GM12878 (cell line): Measurements from ENCODE around the gene MCM6. TPM values are rescaled to one million over a fixed set of nuclear protein-coding genes. Genes with fewer than 3 reads are reported as not detected.
"Not testable (repeated sequence)": the region's sequence is repeated elsewhere in the genome, so short reads cannot be mapped to it uniquely, and the experiment has no call there.

Experiments used
- ATAC-seq: fragments of 200-7000 bp; cut with Tn5 transposase; 3 replicates; pipeline ENCODE4 v1.9.1; 2020; ENCODE audit warnings: mild to moderate bottlenecking, moderate library complexity
- BruUV-seq: library from RNA; stranded (reverse); fragments of 400-500 nt; replicated peaks from 2 replicates; lab custom pipeline; 2021; lab: Mats Ljungman, UMichigan
- CTCF ChIA-PET: fragments of 300-600 bp; sonication (Branson Sonifier 250); formaldehyde crosslinking; extraction: SDS; loops from one replicate; lab custom pipeline; 2021; ENCODE audit warnings: inconsistent platforms; lab: Yijun Ruan, JAX
- POLR2A ChIA-PET: fragments of 350-600 bp; formaldehyde crosslinking; extraction: SDS; loops from one replicate; lab custom pipeline; 2021; ENCODE audit warnings: inconsistent platforms; lab: Charles Lee
- RAD21 ChIA-PET: fragments of 300-600 bp; sonication (Branson Sonifier 250); formaldehyde crosslinking; loops from one replicate; lab custom pipeline; 2023; ENCODE audit warnings: antibody characterized with exemption; ENCODE audit not compliant: unreplicated experiment; lab: Charles Lee
- SMC1A ChIA-PET: fragments of 300-600 bp; sonication (Branson Sonifier 250); formaldehyde crosslinking; loops from one replicate; lab custom pipeline; 2023; ENCODE audit not compliant: unreplicated experiment, uncharacterized antibody; lab: Charles Lee
- DNase-seq: peaks from one replicate; pipeline ENCODE4 v3.0.0-alpha.2; 2011; ENCODE audit warnings: low read depth, low spot score
- FAIRE-seq: peaks from 3 replicates; lab custom pipeline; 2011; peaks lifted over from hg19 to GRCh38; lab: Jason Lieb, UNC
- H2AFZ ChIP-seq: 2 replicates; pipeline ENCODE4 v1.6.0; 2011; ENCODE audit warnings: low read depth, low read length, control low read depth; ENCODE audit not compliant: control insufficient read depth
- H3K27ac ChIP-seq: 2 replicates; pipeline ENCODE4 v1.5.1; 2011; ENCODE audit warnings: control low read depth; ENCODE audit not compliant: control insufficient read depth, insufficient read depth
- H3K27me3 ChIP-seq, 2 experiments: replicated peaks in 1 of 2; 2 replicates each; pipeline versions ENCODE4 v1.6.0 to v1.6.1; 2011; ENCODE audit warnings: low read length in 1 of 2; ENCODE audit not compliant: control insufficient read depth in 2 of 2, insufficient read depth in 2 of 2
- H3K36me3 ChIP-seq, 2 experiments: 2 replicates each; pipeline ENCODE4 v1.5.1; 2011; ENCODE audit warnings: low read length in 1 of 2; ENCODE audit not compliant: control insufficient read depth in 2 of 2, insufficient read depth in 2 of 2
- H3K4me1 ChIP-seq: 2 replicates; pipeline ENCODE4 v1.6.1; 2011; ENCODE audit warnings: mild to moderate bottlenecking, low read length, moderate library complexity, mixed read lengths; ENCODE audit not compliant: control insufficient read depth, insufficient read depth
- H3K4me2 ChIP-seq: 2 replicates; pipeline ENCODE4 v1.6.0; 2011; ENCODE audit warnings: control low read depth; ENCODE audit not compliant: control insufficient read depth, insufficient read depth
- H3K4me3 ChIP-seq: fragments of 200-600 bp; sonication (generic); 2 replicates; pipeline ENCODE4 v1.5.1; 2016
- H3K79me2 ChIP-seq: 2 replicates; pipeline ENCODE4 v1.6.0; 2011; ENCODE audit warnings: low read length; ENCODE audit not compliant: control insufficient read depth, insufficient read depth
- H3K9ac ChIP-seq: 2 replicates; pipeline ENCODE4 v1.8.0; 2011; ENCODE audit warnings: low read length, control low read depth, mixed read lengths; ENCODE audit not compliant: control insufficient read depth, insufficient read depth
- H3K9me3 ChIP-seq: replicated peaks from 3 replicates; pipeline ENCODE4 v1.5.1; 2011; ENCODE audit warnings: mild to moderate bottlenecking, low read length; ENCODE audit not compliant: control insufficient read depth, insufficient read depth
- H4K20me1 ChIP-seq: 2 replicates; pipeline ENCODE4 v1.6.0; 2011; ENCODE audit not compliant: control insufficient read depth, insufficient read depth
- BRCA1 ChIP-seq: IDR thresholded peaks from 2 replicates; pipeline ENCODE4 v1.6.1; 2011; ENCODE audit warnings: low read depth, low read length, improper control_type of control experiment
- ESRRA ChIP-seq: IDR thresholded peaks from 2 replicates; pipeline ENCODE4 v1.6.1; 2012; ENCODE audit warnings: mild to moderate bottlenecking, low read length, improper control_type of control experiment
- NFIC ChIP-seq: IDR thresholded peaks from 2 replicates; pipeline ENCODE4 v1.6.1; 2012; ENCODE audit warnings: low read depth, mild to moderate bottlenecking, inconsistent platforms, low read length, moderate library complexity
- SRF ChIP-seq, 2 experiments: IDR thresholded peaks; 2 replicates each; pipeline ENCODE4 v1.6.1; 2011; ENCODE audit warnings: low read depth in 2 of 2, low read length in 2 of 2, mild to moderate bottlenecking in 1 of 2, moderate library complexity in 1 of 2
- ZNF24 ChIP-seq: fragments of 450-650 bp; IDR thresholded peaks from 2 replicates; pipeline ENCODE4 v1.6.1; 2017; ENCODE audit warnings: antibody characterized with exemption, mild to moderate bottlenecking
- WGBS: methylation state at CpG from one replicate; pipeline ENCODE4 v1.1.6; 2016; ENCODE audit warnings: low lambda C conversion rate; ENCODE audit not compliant: insufficient replicate concordance, insufficient coverage; ENCODE audit errors: missing lambda C conversion rate; 5-methylcytosine and 5-hydroxymethylcytosine counted together
- in situ Hi-C: fragments of 300-500 bp; cut with MboI; formaldehyde crosslinking; loops from 9 replicates; pipeline ENCODE4 v1.14.3; 2018; ENCODE audit warnings: mixed read lengths
- intact Hi-C: fragments of 100-400 bp; cut with micrococcal nuclease; formaldehyde crosslinking; loops from one replicate; pipeline ENCODE4 v1.14.2; 2022; ENCODE audit not compliant: unreplicated experiment
- polyA plus RNA-seq, 11 experiments: library from polyadenylated mRNA; depleted of rRNA in 4 of 11; unstranded in 6 of 11; stranded (reverse) in 5 of 11; fragments of >200 nt; fragmentation: Nextera tagmentation in 4 of 11; fragmentation: Illumina TruSeq in 1 of 11; extraction: Ambion mirVana in 4 of 11; extraction: Trizol in 1 of 11; gene quantifications; 1 replicate in 1 of 11; 2 replicates in 10 of 11; pipeline versions ENCODE4 v1.2.1 to v1.2.3, GENCODE V29; 2011 to 2016; ENCODE audit warnings: inconsistent platforms in 2 of 11, missing spikeins in 2 of 11, low read depth in 1 of 11
- total RNA-seq, 4 experiments: library from RNA; depleted of rRNA in 3 of 4; stranded (reverse); fragments of >200 nt in 3 of 4; fragmentation: Illumina TruSeq in 1 of 4; extraction: Trizol in 1 of 4; gene quantifications; 2 replicates each; pipeline versions ENCODE4 v1.2.1 to v1.2.3, GENCODE V29; 2013 to 2021
- TF ChIP-seq, protein P1 (sequence below): IDR thresholded peaks from 2 replicates; pipeline ENCODE4 v1.6.1; 2011; ENCODE audit warnings: borderline replicate concordance, low read depth, mild to moderate bottlenecking, moderate library complexity, mixed read lengths, low read length; ENCODE audit not compliant: insufficient read depth; ENCODE audit errors: extremely low read length
- TF ChIP-seq, protein P2 (sequence below): fragments of 450-650 bp; IDR thresholded peaks from 2 replicates; pipeline ENCODE4 v1.6.1; 2017; ENCODE audit warnings: borderline replicate concordance
- TF ChIP-seq, protein P3 (sequence below): fragments of 450-650 bp; IDR thresholded peaks from 2 replicates; pipeline ENCODE4 v1.6.1; 2016; ENCODE audit warnings: mild to moderate bottlenecking, moderate library complexity, borderline replicate concordance

Gene MCM6
- total and polyA plus RNA-seq, 10 of the 15 experiments (the other 5 are each of a cell fraction or from before 2014, with no cell fraction given) = 37.4 to 118 (median 82.2) TPM

DNA sequence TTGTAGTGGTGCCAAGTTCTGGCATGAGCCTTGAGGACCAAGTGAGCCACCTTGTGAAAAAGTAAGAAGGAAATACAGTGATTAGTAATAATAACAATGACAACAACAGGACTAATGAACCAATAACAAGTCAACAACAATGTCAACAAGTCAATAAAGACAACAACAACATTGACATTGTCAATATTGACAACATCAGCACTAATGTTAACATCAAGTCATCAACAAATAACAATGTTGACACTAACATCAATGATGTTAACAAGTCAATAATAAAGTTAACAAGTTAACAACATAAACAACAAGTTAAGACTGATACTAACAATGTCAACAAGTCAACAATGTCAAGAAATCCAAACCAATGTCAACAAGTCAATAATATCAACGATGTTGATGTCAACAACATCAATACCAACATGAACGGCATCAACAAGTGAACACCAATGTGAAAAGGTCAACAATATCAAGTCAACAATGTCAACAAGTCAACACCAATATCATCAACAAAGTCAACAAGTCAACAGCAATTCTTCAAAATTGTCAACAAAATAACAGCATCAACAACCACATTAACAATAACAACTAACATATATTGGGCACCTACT, 63.2 kb downstream of the MCM6 start (continued):
- TF ChIP-seq NFIC (no peak), SRF (IDR thresholded peaks at IDR 0.05; ENCODE audit: low read depth in 2 of 2, low read length in 2 of 2) (no peak), ZNF24 (no peak), ESRRA (no peak), BRCA1 (no peak)
- TF ChIP-seq, protein P1, sequence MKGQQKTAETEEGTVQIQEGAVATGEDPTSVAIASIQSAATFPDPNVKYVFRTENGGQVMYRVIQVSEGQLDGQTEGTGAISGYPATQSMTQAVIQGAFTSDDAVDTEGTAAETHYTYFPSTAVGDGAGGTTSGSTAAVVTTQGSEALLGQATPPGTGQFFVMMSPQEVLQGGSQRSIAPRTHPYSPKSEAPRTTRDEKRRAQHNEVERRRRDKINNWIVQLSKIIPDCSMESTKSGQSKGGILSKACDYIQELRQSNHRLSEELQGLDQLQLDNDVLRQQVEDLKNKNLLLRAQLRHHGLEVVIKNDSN = no peak
- TF ChIP-seq, protein P2, sequence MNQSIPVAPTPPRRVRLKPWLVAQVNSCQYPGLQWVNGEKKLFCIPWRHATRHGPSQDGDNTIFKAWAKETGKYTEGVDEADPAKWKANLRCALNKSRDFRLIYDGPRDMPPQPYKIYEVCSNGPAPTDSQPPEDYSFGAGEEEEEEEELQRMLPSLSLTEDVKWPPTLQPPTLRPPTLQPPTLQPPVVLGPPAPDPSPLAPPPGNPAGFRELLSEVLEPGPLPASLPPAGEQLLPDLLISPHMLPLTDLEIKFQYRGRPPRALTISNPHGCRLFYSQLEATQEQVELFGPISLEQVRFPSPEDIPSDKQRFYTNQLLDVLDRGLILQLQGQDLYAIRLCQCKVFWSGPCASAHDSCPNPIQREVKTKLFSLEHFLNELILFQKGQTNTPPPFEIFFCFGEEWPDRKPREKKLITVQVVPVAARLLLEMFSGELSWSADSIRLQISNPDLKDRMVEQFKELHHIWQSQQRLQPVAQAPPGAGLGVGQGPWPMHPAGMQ = no peak

DNA sequence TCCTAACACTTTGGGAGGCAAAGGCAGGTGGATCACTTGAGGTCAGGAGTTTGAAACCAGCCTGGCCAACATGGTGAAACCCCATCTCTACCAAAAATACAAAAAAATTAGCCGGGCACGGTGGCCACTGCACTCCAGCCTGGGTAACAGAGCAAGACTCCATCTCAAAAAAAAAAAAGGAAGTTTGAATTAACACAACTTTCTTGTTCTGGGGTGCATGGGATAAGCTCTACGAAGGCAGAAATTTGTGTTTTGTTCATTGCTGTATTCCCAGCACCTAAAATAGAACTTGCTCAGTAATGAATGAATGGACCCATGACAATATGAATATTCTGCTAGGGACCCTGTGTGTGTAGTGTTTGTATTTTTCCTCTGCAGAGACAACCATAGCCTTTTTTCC, 68.4 kb downstream of the MCM6 start:
- H3K4me2 ChIP-seq, BruUV-seq, H3K4me1 ChIP-seq, H3K9me3 ChIP-seq, RAD21 ChIA-PET, intact Hi-C loops, ATAC-seq, FAIRE-seq, H2AFZ ChIP-seq, H3K9ac ChIP-seq, H3K27ac ChIP-seq, H3K36me3 ChIP-seq, in situ Hi-C loops, DNase-seq, H3K27me3 ChIP-seq, H3K79me2 ChIP-seq, H4K20me1 ChIP-seq, H3K4me3 ChIP-seq: not testable (repeated sequence)
- ChIA-PET POLR2A (interaction anchor here (0.7 kb wide), 1 partner anchor 697 kb away, joined by 3 read pairs; no protein-coding TSS in a partner anchor), SMC1A (interaction anchor here (1.4 kb wide), 1 partner anchor 10 kb away, joined by 4 read pairs; no protein-coding TSS in a partner anchor), CTCF (interaction anchor here (3.4 kb wide), 1 partner anchor 10 kb away, joined by 24 read pairs; no protein-coding TSS in a partner anchor)
- TF ChIP-seq, protein P3, sequence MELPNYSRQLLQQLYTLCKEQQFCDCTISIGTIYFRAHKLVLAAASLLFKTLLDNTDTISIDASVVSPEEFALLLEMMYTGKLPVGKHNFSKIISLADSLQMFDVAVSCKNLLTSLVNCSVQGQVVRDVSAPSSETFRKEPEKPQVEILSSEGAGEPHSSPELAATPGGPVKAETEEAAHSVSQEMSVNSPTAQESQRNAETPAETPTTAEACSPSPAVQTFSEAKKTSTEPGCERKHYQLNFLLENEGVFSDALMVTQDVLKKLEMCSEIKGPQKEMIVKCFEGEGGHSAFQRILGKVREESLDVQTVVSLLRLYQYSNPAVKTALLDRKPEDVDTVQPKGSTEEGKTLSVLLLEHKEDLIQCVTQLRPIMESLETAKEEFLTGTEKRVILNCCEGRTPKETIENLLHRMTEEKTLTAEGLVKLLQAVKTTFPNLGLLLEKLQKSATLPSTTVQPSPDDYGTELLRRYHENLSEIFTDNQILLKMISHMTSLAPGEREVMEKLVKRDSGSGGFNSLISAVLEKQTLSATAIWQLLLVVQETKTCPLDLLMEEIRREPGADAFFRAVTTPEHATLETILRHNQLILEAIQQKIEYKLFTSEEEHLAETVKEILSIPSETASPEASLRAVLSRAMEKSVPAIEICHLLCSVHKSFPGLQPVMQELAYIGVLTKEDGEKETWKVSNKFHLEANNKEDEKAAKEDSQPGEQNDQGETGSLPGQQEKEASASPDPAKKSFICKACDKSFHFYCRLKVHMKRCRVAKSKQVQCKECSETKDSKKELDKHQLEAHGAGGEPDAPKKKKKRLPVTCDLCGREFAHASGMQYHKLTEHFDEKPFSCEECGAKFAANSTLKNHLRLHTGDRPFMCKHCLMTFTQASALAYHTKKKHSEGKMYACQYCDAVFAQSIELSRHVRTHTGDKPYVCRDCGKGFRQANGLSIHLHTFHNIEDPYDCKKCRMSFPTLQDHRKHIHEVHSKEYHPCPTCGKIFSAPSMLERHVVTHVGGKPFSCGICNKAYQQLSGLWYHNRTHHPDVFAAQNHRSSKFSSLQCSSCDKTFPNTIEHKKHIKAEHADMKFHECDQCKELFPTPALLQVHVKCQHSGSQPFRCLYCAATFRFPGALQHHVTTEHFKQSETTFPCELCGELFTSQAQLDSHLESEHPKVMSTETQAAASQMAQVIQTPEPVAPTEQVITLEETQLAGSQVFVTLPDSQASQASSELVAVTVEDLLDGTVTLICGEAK = peak; percentile 69; the same call in 1 of the 2 replicates
- WGBS = 82% methylated on average over 3 of the region's 3 CpGs
